Measurements from ENCODE around the gene DOK4. TPM values are rescaled to one million over a fixed set of nuclear protein-coding genes. Genes with fewer than 3 reads are reported as not detected.

The DOK4 gene
- total and polyA plus RNA-seq, 2 experiments from 2014 or later = 11.4 to 29.1 TPM

DNA sequence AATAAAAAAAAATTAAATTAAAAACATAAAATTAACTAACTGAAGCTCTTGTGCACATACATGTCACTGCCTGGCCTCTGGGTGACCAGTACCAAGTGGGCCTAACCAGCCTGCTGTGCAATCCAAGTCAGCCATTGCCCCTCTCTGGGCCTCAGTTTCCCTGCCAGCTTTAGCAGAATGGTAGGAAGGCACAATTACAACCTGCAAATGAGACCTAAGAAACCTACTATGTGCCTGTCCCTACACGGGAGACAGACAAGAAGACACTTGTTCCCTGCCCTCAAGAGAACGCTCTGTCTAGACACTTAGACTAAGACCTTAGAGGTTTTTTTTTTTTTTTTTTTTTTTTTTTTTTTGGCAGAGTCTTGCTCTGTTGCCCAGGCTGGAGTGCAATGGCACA, 40.8 kb downstream of the DOK4 start:
- Histone ChIP-seq H3K4me2 (no peak overlapping the region; the same call in 1 of the 2 replicates), H3K9me2 (ENCODE audit: insufficient read depth) (no peaks in the 10 kb centered on the region), H3K4me1 (ENCODE audit: insufficient read depth) (peaks cover 7% of the 10 kb centered on the region; the same call in 1 of the 2 replicates), H3K27ac (ENCODE audit: low read depth) (no peak overlapping the region), H3K27me3 (ENCODE audit: insufficient read depth) (no peaks in the 10 kb centered on the region), H2AFZ (no peak overlapping the region), H3F3A (replicated peaks; ENCODE audit: low read depth) (no peaks in the 10 kb centered on the region), H3K79me2 (replicated peaks; ENCODE audit: insufficient read depth) (peaks cover 59% of the 10 kb centered on the region), H3K36me3 (ENCODE audit: insufficient read depth) (peaks cover 13% of the 10 kb centered on the region), H4K20me1 (replicated peaks; ENCODE audit: insufficient read depth) (no peaks in the 10 kb centered on the region; the same call in 1 of the 2 replicates), H3K4me3 (no peak overlapping the region)
- H3K4me1 Mint-ChIP-seq = peaks cover 7% of the 10 kb centered on the region
- peaks cover 18% of the 10 kb centered on the region for H3K36me3 Mint-ChIP-seq (ENCODE audit: low read depth)
- no peak overlapping the region for H3K27ac Mint-ChIP-seq
- ATAC-seq (no peak), DNase-seq (ENCODE audit: low spot score) (no peak)
- 0 out of 3 replicates have a peak overlapping the region, but pooled peaks have one; percentile 44 for H3K4me3 Mint-ChIP-seq
- peaks cover 14% of the 10 kb centered on the region for H3K27me3 Mint-ChIP-seq (ENCODE audit: insufficient read depth, low read depth, poor library complexity)
- peaks cover 3% of the 10 kb centered on the region; the same call in 2 of the 3 replicates for H3K9me3 Mint-ChIP-seq
- TF ChIP-seq, protein P1, sequence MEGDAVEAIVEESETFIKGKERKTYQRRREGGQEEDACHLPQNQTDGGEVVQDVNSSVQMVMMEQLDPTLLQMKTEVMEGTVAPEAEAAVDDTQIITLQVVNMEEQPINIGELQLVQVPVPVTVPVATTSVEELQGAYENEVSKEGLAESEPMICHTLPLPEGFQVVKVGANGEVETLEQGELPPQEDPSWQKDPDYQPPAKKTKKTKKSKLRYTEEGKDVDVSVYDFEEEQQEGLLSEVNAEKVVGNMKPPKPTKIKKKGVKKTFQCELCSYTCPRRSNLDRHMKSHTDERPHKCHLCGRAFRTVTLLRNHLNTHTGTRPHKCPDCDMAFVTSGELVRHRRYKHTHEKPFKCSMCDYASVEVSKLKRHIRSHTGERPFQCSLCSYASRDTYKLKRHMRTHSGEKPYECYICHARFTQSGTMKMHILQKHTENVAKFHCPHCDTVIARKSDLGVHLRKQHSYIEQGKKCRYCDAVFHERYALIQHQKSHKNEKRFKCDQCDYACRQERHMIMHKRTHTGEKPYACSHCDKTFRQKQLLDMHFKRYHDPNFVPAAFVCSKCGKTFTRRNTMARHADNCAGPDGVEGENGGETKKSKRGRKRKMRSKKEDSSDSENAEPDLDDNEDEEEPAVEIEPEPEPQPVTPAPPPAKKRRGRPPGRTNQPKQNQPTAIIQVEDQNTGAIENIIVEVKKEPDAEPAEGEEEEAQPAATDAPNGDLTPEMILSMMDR (conservative IDR thresholded peaks at IDR 0.05; ENCODE audit: low read depth in 2 of 2) = no peak
- TF ChIP-seq NANOG (IDR thresholded peaks at IDR 0.05; ENCODE audit: borderline replicate concordance) (no peak), EZH2phosphoT487 (IDR thresholded peaks at IDR 0.05; ENCODE audit: unreplicated experiment) (no peak), CREB1 (CRISPR knock-in tag; IDR thresholded peaks at IDR 0.05; ENCODE audit: low read depth) (no peak)
- TF ChIP-seq, protein P2, sequence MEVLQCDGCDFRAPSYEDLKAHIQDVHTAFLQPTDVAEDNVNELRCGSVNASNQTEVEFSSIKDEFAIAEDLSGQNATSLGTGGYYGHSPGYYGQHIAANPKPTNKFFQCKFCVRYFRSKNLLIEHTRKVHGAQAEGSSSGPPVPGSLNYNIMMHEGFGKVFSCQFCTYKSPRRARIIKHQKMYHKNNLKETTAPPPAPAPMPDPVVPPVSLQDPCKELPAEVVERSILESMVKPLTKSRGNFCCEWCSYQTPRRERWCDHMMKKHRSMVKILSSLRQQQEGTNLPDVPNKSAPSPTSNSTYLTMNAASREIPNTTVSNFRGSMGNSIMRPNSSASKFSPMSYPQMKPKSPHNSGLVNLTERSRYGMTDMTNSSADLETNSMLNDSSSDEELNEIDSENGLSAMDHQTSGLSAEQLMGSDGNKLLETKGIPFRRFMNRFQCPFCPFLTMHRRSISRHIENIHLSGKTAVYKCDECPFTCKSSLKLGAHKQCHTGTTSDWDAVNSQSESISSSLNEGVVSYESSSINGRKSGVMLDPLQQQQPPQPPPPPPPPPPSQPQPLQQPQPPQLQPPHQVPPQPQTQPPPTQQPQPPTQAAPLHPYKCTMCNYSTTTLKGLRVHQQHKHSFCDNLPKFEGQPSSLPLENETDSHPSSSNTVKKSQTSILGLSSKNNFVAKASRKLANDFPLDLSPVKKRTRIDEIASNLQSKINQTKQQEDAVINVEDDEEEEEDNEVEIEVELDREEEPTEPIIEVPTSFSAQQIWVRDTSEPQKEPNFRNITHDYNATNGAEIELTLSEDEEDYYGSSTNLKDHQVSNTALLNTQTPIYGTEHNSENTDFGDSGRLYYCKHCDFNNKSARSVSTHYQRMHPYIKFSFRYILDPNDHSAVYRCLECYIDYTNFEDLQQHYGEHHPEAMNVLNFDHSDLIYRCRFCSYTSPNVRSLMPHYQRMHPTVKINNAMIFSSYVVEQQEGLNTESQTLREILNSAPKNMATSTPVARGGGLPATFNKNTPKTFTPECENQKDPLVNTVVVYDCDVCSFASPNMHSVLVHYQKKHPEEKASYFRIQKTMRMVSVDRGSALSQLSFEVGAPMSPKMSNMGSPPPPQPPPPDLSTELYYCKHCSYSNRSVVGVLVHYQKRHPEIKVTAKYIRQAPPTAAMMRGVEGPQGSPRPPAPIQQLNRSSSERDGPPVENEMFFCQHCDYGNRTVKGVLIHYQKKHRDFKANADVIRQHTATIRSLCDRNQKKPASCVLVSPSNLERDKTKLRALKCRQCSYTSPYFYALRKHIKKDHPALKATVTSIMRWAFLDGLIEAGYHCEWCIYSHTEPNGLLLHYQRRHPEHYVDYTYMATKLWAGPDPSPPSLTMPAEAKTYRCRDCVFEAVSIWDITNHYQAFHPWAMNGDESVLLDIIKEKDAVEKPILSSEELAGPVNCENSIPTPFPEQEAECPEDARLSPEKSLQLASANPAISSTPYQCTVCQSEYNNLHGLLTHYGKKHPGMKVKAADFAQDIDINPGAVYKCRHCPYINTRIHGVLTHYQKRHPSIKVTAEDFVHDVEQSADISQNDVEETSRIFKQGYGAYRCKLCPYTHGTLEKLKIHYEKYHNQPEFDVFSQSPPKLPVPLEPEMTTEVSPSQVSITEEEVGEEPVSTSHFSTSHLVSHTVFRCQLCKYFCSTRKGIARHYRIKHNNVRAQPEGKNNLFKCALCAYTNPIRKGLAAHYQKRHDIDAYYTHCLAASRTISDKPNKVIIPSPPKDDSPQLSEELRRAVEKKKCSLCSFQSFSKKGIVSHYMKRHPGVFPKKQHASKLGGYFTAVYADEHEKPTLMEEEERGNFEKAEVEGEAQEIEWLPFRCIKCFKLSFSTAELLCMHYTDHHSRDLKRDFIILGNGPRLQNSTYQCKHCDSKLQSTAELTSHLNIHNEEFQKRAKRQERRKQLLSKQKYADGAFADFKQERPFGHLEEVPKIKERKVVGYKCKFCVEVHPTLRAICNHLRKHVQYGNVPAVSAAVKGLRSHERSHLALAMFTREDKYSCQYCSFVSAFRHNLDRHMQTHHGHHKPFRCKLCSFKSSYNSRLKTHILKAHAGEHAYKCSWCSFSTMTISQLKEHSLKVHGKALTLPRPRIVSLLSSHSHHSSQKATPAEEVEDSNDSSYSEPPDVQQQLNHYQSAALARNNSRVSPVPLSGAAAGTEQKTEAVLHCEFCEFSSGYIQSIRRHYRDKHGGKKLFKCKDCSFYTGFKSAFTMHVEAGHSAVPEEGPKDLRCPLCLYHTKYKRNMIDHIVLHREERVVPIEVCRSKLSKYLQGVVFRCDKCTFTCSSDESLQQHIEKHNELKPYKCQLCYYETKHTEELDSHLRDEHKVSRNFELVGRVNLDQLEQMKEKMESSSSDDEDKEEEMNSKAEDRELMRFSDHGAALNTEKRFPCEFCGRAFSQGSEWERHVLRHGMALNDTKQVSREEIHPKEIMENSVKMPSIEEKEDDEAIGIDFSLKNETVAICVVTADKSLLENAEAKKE (CRISPR knock-in tag; IDR thresholded peaks at IDR 0.05) = no peak
